Endothelial cell of umbilical vein (primary cell): ENCODE data around the gene RAI1. TPM values are rescaled to one million over a fixed set of nuclear protein-coding genes. Genes with fewer than 3 reads are reported as not detected.

Source experiments
- BruUV-seq: library from RNA; stranded (reverse); fragments of 400-500 nt; replicated peaks from 2 replicates; lab custom pipeline; 2021; lab: Mats Ljungman, UMichigan
- CTCF ChIA-PET: fragments of 300-600, 350-600 bp; sonication (Branson Sonifier 250); formaldehyde crosslinking; loops from one replicate; lab custom pipeline; 2021; ENCODE audit warnings: antibody characterized with exemption, inconsistent platforms; lab: Charles Lee
- POLR2A ChIA-PET: fragments of 300-600, 350-600 bp; sonication (Branson Sonifier 250); formaldehyde crosslinking; loops from one replicate; lab custom pipeline; 2021; ENCODE audit warnings: antibody characterized with exemption, inconsistent platforms; lab: Charles Lee
- DNase-seq: peaks from one replicate; pipeline ENCODE4 v3.0.0-alpha.2; 2011; ENCODE audit warnings: low read depth, low spot score
- FAIRE-seq: peaks from 2 replicates; lab custom pipeline; 2011; peaks lifted over from hg19 to GRCh38; lab: Jason Lieb, UNC
- H2AFZ ChIP-seq: 2 replicates; pipeline ENCODE4 v1.6.0; 2012; ENCODE audit warnings: low read depth, low read length, control low read depth, inconsistent platforms
- H3K27ac ChIP-seq: 2 replicates; pipeline ENCODE4 v1.5.1; 2011; ENCODE audit warnings: low read depth, mild to moderate bottlenecking, control low read depth, low read length, moderate library complexity; ENCODE audit not compliant: insufficient read depth
- H3K27me3 ChIP-seq, 2 experiments: 2 replicates each; pipeline versions ENCODE4 v1.6.0 to v1.6.1; 2011; ENCODE audit warnings: low read length in 2 of 2, mixed read lengths in 1 of 2; ENCODE audit not compliant: control insufficient read depth in 2 of 2, insufficient read depth in 2 of 2
- H3K36me3 ChIP-seq, 2 experiments: 2 replicates in 1 of 2; 3 replicates in 1 of 2; pipeline ENCODE4 v1.5.1; 2011; ENCODE audit warnings: low read length in 2 of 2, mild to moderate bottlenecking in 1 of 2, moderate library complexity in 1 of 2; ENCODE audit not compliant: control insufficient read depth in 2 of 2, insufficient read depth in 2 of 2; ENCODE audit errors: extremely low read depth in 1 of 2
- H3K4me1 ChIP-seq: 3 replicates; pipeline ENCODE4 v1.5.1; 2011; ENCODE audit warnings: mild to moderate bottlenecking, low read length; ENCODE audit not compliant: control insufficient read depth, insufficient read depth; ENCODE audit errors: extremely low read depth
- H3K4me2 ChIP-seq: 2 replicates; pipeline ENCODE4 v1.6.1; 2011; ENCODE audit warnings: low read length, control low read depth, mixed read lengths; ENCODE audit not compliant: insufficient read depth
- H3K4me3 ChIP-seq, 3 experiments: fragments of 200-600 bp in 1 of 3; sonication (generic), shearing (Covaris generic) in 1 of 3; replicated peaks in 1 of 3; 2 replicates each; pipeline ENCODE4 v1.5.1; 2011 to 2016; ENCODE audit warnings: control low read depth in 3 of 3, low read length in 3 of 3, mild to moderate bottlenecking in 2 of 3, inconsistent platforms in 1 of 3, low read depth in 1 of 3, moderate library complexity in 1 of 3; ENCODE audit not compliant: insufficient read depth in 1 of 3
- H3K79me2 ChIP-seq: 2 replicates; pipeline ENCODE4 v1.6.0; 2012; ENCODE audit warnings: low read length, inconsistent platforms; ENCODE audit not compliant: control insufficient read depth, insufficient read depth
- H3K9ac ChIP-seq: replicated peaks from 2 replicates; pipeline ENCODE3; 2011; ENCODE audit warnings: low read length, control low read depth; ENCODE audit not compliant: insufficient read depth; ENCODE audit errors: extremely low read depth
- H3K9me1 ChIP-seq: replicated peaks from 3 replicates; pipeline ENCODE4 v1.6.0; 2011; ENCODE audit warnings: mild to moderate bottlenecking, low read length; ENCODE audit not compliant: control insufficient read depth, insufficient read depth; ENCODE audit errors: extremely low read depth
- H3K9me3 ChIP-seq: replicated peaks from 2 replicates; pipeline ENCODE4 v1.5.1; 2012; ENCODE audit warnings: low read length, inconsistent platforms; ENCODE audit not compliant: control insufficient read depth, insufficient read depth
- H4K20me1 ChIP-seq: replicated peaks from 2 replicates; pipeline ENCODE3; 2011; ENCODE audit warnings: mild to moderate bottlenecking, low read length; ENCODE audit not compliant: control insufficient read depth, insufficient read depth; ENCODE audit errors: extremely low read depth
- EZH2 ChIP-seq: IDR thresholded peaks from 2 replicates; pipeline ENCODE4 v1.6.1; 2012; ENCODE audit warnings: borderline replicate concordance, low read depth, mild to moderate bottlenecking, moderate library complexity, low read length, inconsistent platforms; ENCODE audit not compliant: severe bottlenecking
- FOS ChIP-seq: IDR thresholded peaks from 2 replicates; pipeline ENCODE4 v1.6.1; 2011; ENCODE audit warnings: mild to moderate bottlenecking, low read length, moderate library complexity, borderline replicate concordance; ENCODE audit not compliant: insufficient read depth
- GATA2 ChIP-seq: IDR thresholded peaks from 2 replicates; pipeline ENCODE4 v1.7.0; 2011; ENCODE audit warnings: low read depth, mild to moderate bottlenecking, moderate library complexity, mixed read lengths, low read length; ENCODE audit not compliant: insufficient read length, insufficient read depth
- JUN ChIP-seq: IDR thresholded peaks from 2 replicates; pipeline ENCODE4 v1.6.1; 2011; ENCODE audit warnings: borderline replicate concordance, low read depth; ENCODE audit not compliant: insufficient read length, insufficient read depth
- MYC ChIP-seq: IDR thresholded peaks from one replicate; pipeline ENCODE4 v1.6.1; 2011; ENCODE audit warnings: mild to moderate bottlenecking, low read depth, low read length
- POLR2A ChIP-seq: IDR thresholded peaks from 2 replicates; pipeline ENCODE4 v1.6.1; 2012; ENCODE audit warnings: low read depth, mild to moderate bottlenecking, control low read depth, low read length
- POLR2AphosphoS5 ChIP-seq: IDR thresholded peaks from 2 replicates; pipeline ENCODE4 v1.6.1; 2012; ENCODE audit warnings: low read depth, mild to moderate bottlenecking, control low read depth, low read length, moderate library complexity; ENCODE audit not compliant: insufficient read depth
- dilution Hi-C: fragments of 300-500 bp; cut with MboI; formaldehyde crosslinking; loops from one replicate; pipeline ENCODE4 v1.15.0; 2019; ENCODE audit warnings: low sequenced_read_pairs; ENCODE audit not compliant: extremely low pct_ligation_motif_present
- intact Hi-C: fragments of 100-400 bp; cut with micrococcal nuclease; formaldehyde crosslinking; loops from one replicate; pipeline ENCODE4 v1.10.0; 2022
- polyA plus RNA-seq, 4 experiments: library from polyadenylated mRNA; depleted of rRNA in 3 of 4; stranded (reverse) in 3 of 4; unstranded in 1 of 4; fragments of >200 nt; gene quantifications; 2 replicates each; pipeline versions ENCODE4 v1.2.1 to v1.2.3, GENCODE V29; 2011 to 2012; ENCODE audit warnings: missing spikeins in 1 of 4
- total RNA-seq: library from RNA; stranded (reverse); gene quantifications from 2 replicates; pipeline ENCODE4 v1.2.3, GENCODE V29; 2021
- TF ChIP-seq, protein P1 (sequence below), 2 donors: IDR thresholded peaks; 1 replicate in 1 of 2; 2 replicates in 1 of 2; pipeline ENCODE4 v1.5.1; 2011; ENCODE audit warnings: low read length in 2 of 2, mild to moderate bottlenecking in 2 of 2, moderate library complexity in 2 of 2, control low read depth in 1 of 2, inconsistent platforms in 1 of 2, low read depth in 1 of 2; ENCODE audit not compliant: insufficient read depth in 1 of 2; ENCODE audit errors: extremely low read depth in 1 of 2
- TF ChIP-seq, protein P2 (sequence below): IDR thresholded peaks from 2 replicates; pipeline ENCODE4 v1.6.1; 2011; ENCODE audit not compliant: insufficient read depth, insufficient read length

The RAI1 gene
- total and polyA plus RNA-seq, 2 donors (not counting 3 experiments of a cell fraction or from before 2014, with no cell fraction given): 7.8 to 43.3 TPM

DNA sequence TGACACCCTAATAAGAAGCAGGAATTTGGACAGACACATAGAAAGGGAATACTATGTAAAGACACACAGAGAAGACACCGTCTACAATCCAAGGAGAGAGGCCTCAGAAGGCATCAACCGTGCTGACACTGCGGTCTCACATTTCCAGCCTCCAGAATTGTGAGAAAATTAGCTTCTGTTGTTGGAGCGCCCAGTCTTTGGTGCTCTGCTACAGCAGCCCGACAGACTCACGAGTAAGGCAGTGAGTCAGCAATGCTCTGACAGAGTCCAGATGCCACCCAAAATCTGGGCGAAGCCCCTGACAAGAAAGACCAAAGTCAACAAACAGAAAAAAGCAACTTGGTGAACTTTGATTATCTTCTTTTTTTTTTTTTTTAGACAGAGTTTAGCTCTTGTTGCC is 32.5 kb upstream of the RAI1 start:
- H3K36me3 ChIP-seq: no peaks in the 10 kb centered on the region
- H3K79me2 ChIP-seq: no peaks in the 10 kb centered on the region
- ChIA-PET CTCF (no interaction called here), POLR2A (no interaction called here)
- no peaks in the 10 kb centered on the region for H4K20me1 ChIP-seq
- FAIRE-seq (no peak), DNase-seq (no peak)
- H3K27ac ChIP-seq: no peak overlapping the region
- no peaks in the 10 kb centered on the region for H3K9me3 ChIP-seq
- H3K9ac ChIP-seq: no peak overlapping the region
- H3K27me3 ChIP-seq: peaks cover 3 to 4% of the 10 kb centered on the region in 2 experiments
- H3K9me1 ChIP-seq: no peaks in the 10 kb centered on the region
- dilution Hi-C loops: no loop called here
- intact Hi-C loops: no loop called here
- no peak overlapping the region for H2AFZ ChIP-seq
- H3K4me2 ChIP-seq: no peak overlapping the region
- H3K4me3 ChIP-seq: no peak overlapping the region
- H3K4me1 ChIP-seq: no peaks in the 10 kb centered on the region
- TF ChIP-seq FOS (no peak), POLR2A (no peak), GATA2 (no peak), JUN (no peak), EZH2 (no peak), MYC (no peak), POLR2AphosphoS5 (no peak)
- TF ChIP-seq, protein P1, sequence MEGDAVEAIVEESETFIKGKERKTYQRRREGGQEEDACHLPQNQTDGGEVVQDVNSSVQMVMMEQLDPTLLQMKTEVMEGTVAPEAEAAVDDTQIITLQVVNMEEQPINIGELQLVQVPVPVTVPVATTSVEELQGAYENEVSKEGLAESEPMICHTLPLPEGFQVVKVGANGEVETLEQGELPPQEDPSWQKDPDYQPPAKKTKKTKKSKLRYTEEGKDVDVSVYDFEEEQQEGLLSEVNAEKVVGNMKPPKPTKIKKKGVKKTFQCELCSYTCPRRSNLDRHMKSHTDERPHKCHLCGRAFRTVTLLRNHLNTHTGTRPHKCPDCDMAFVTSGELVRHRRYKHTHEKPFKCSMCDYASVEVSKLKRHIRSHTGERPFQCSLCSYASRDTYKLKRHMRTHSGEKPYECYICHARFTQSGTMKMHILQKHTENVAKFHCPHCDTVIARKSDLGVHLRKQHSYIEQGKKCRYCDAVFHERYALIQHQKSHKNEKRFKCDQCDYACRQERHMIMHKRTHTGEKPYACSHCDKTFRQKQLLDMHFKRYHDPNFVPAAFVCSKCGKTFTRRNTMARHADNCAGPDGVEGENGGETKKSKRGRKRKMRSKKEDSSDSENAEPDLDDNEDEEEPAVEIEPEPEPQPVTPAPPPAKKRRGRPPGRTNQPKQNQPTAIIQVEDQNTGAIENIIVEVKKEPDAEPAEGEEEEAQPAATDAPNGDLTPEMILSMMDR (IDR thresholded peaks at IDR 0.05; ENCODE audit: extremely low read depth in 1 of 2, insufficient read depth in 1 of 2, low read depth in 1 of 2, low read length in 2 of 2): no peak
- TF ChIP-seq, protein P2, sequence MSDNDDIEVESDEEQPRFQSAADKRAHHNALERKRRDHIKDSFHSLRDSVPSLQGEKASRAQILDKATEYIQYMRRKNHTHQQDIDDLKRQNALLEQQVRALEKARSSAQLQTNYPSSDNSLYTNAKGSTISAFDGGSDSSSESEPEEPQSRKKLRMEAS: no peak
- no TSS peak for BruUV-seq
